HG02981 (cell line): ENCODE data around the gene SLX9.

Experiments used
- ATAC-seq: cut with Tn5 transposase; IDR thresholded peaks from one replicate; pipeline ENCODE4 v1.9.1; 2021; ENCODE audit warnings: mild to moderate bottlenecking, moderate library complexity; ENCODE audit not compliant: unreplicated experiment

SLX9 gene

GRCh38 chr21:44939532-44940115 is at the start of gene SLX9:
Gene SLX9 (plus strand): TSS chr21:44940029. CDS start chr21:44940058, 29 bp downstream.
- peak; percentile 69 for ATAC-seq

GRCh38 chr21:44890338-44890931 is 49.4 kb upstream of the SLX9 start:
- no peak for ATAC-seq

- no peak for ATAC-seq
Observed at GRCh38 chr21:44890961-44891541, 48.8 kb upstream of the SLX9 start.

GRCh38 chr21:44891631-44892031 is 48.2 kb upstream of the SLX9 start:
- ATAC-seq, result no peak

GRCh38 chr21:44892095-44892494 is 47.7 kb upstream of the SLX9 start:
- ATAC-seq, result no peak

- ATAC-seq, result peak; percentile 62
Observed at GRCh38 chr21:44892536-44893277, 47.1 kb upstream of the SLX9 start.

GRCh38 chr21:44893278-44893556 is 46.6 kb upstream of the SLX9 start:
- ATAC-seq, result no peak

- ATAC-seq, result no peak
Observed at GRCh38 chr21:44893948-44894656, 45.7 kb upstream of the SLX9 start.

- no peak for ATAC-seq
Observed at GRCh38 chr21:44894687-44895302, 45.0 kb upstream of the SLX9 start.

- no peak for ATAC-seq
Observed at GRCh38 chr21:44895859-44896258, 44.0 kb upstream of the SLX9 start.

- no peak for ATAC-seq
Observed at GRCh38 chr21:44896561-44897286, 43.1 kb upstream of the SLX9 start.

GRCh38 chr21:44897326-44898010 is 42.4 kb upstream of the SLX9 start:
- ATAC-seq, result no peak

- ATAC-seq, result no peak
Observed at GRCh38 chr21:44898011-44898488, 41.8 kb upstream of the SLX9 start.

GRCh38 chr21:44898851-44899767 is 40.7 kb upstream of the SLX9 start:
- ATAC-seq, result no peak

- no peak for ATAC-seq
Observed at GRCh38 chr21:44899768-44900558, 39.9 kb upstream of the SLX9 start.

- no peak for ATAC-seq
Observed at GRCh38 chr21:44900559-44901251, 39.1 kb upstream of the SLX9 start.

GRCh38 chr21:44901391-44902074 is 38.3 kb upstream of the SLX9 start:
- no peak for ATAC-seq
